Activated CD4-positive, alpha-beta T cell treated with anti-CD3 and anti-CD28 coated beads, Interleukin-2, amount 50 U/mL, for 24 hours (primary cell): ENCODE data around the gene DHPS.
"Not testable (repeated sequence)": the region's sequence is repeated elsewhere in the genome, so short reads cannot be mapped to it uniquely, and the experiment has no call there.

Experiments used
- DNase-seq, 2 donors: peaks; one replicate each; pipeline ENCODE4 v3.0.0-alpha.2; 2020; ENCODE audit warnings: low read depth in 1 of 2, low spot score in 1 of 2

DHPS gene

DNA sequence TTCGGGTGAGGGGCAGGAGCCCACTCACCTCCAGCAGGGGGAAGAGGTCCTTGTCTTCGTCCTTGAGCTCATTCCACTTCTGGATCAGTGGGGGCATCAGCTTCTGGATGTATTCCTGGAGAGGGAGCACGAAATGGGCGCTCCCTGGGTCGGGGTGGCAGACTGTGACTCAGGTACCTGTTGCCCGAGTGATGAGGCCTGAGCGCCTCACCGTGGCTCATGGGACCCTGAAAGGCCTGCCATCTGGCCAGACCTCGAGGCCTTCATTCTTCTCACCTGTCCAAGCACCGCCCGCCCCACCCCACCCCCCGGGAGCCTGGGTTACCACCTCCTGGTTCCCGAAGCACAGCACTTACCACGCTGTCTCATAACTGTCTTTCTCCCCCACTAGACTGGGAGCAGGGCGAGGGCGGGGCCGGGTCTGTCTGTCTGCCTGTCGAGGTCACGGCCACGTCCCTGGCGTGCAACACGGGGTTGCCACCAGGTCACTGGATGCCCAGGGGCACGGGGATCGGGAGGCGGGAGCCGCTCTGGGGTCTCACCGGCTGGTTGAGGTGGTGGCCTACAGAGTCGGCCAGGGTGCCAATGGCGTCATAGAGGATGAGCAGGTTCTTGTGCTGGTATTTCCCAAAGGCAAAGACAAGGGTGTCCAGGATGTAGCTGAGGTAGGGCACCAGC lies 24.1 kb upstream of the DHPS start:
- no peak for DNase-seq

DNA sequence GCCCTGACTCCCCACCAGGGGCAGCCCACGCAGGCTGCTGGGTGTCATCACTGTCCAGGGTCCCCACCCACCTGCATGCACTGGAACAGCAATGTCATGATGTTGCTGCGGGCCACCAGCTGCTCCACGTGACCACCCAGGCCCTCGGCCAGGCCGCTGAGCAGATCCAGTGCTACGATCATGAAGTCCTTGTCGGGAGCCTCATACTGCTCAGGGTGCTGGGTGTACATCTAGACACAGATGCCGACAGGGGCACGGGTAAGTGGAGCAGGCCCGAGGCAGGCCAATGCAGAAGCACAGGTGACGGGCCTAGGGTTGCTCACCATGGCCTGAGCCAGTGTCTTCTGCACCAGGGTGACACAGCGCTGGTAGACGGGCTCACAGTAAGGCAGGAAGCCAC lies 23.5 kb upstream of the DHPS start:
- no peak for DNase-seq

DNA sequence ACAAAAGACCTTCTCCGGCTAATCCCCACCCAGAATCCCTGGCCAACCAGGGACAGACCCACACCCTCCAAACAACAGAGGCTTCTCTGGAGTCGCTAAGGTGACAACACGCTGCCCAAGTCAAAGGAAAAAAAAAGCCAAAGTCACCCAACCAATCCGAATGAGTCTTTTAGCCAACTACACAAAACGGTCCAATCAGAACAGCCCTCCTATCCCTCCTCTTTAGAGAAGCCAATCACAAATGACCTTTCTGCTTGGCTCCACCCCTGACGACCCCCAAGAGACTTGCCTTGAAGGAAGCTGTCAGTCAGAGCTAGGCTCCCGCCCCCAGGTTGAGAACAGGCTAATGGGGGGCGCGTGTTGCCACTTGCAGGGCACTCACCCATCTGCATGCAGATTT lies 21.4 kb upstream of the DHPS start:
- DNase-seq = no peak

DNA sequence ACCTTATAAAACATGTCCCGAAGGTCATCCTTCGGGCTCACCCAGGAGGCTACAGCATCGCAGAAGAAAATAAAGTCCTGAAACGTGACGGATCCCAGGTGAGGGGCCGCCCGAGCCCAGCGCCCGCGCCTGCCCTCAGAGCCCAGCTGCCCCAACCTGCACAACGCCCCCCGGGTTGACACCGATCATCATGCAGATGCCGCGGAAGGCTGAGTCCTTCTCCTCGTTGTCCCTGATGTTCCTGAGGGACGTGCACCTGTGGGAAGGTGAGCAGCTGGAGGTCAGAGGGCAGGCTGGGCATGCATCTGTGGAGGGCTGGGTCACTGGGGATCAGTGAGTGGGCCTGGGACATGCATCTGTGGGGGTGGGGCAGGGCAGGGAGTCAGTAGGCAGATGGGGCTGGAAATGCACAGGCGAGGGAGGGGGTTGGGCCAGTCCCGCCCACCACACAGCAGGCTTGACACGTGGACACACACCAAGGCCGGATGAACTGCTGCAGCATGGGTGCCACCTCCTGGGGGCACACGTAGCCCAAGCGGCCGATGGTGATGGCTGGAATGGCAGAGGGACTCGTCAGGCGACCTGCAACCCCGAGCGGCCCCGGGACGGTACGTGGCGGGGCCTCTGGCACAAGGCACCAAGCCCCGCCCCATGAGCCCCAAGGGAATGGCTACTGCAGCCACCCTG lies 20.1 kb upstream of the DHPS start:
- DNase-seq = no peak

DNA sequence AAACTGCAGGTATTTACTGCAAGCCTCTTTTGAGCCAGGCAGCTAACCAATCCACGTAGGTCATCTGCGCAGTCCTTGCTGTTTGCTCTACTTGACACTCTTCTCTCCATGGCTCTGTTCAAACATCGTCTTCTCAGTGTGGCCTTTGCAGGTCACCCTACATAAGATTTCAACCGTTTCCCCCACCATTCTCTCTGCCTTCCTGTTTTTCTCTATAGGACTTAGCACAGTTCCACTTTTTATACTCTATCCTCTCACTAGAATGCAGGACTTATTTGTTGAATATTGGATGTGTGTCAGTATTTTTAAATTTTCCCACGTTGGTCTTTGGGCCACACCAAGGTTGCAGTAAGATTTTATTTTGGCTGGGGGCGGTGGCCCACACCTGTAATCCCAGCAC lies 16.5 kb upstream of the DHPS start:
- DNase-seq = no peak

DNA sequence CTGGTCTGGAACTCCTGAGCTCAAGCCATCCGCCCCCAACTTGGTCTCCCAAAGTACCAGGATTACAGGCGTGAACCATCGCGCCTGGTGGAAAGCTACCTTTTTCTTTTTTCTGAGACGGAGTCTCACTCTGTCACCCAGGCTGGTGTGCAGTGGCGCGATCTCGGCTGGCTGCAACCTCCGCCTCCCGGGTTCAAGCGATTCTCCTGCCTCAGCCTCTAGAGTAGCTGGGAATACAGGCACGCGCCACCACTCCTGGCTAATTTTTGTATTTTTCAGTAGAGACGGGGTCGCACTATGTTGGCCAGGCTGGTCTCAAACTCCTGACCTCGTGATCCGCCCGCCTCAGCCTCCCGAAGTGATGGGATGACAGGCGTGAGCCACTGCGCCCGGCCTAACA lies 15.7 kb upstream of the DHPS start:
- DNase-seq = not testable (repeated sequence)

GRCh38 chr19:12696366-12697335 lies 15.0 kb upstream of the DHPS start, which contains the start of gene FBXW9:
FBXW9 (minus strand) TSS chr19:12696631; CDS start chr19:12696581, 50 bp downstream.
- peak; percentile 97 to 98 for DNase-seq

DNA sequence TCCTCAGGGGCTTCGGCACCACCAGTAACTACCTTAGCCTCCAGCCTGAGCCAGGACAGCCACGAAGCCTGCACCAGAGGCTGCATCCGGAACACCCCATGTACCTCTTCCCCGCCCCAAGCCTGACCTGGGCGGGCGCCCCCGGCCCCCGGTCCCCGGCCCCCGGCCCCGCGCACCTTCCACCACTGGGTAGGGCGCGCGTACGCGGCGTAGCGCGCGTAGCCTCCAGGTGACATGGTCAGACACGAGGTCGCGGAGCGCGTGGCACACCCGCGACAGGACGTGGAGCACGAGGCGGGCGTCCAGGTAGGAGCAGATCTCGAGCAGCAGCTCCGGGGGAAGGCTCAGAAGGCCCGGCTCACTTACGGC lies 14.3 kb upstream of the DHPS start:
- DNase-seq = no peak

GRCh38 chr19:12695514-12695913 lies 13.8 kb upstream of the DHPS start:
- no peak for DNase-seq

- DNase-seq = no peak
Observed at GRCh38 chr19:12695096-12695495, 13.4 kb upstream of the DHPS start.

GRCh38 chr19:12694641-12695040 lies 13.0 kb upstream of the DHPS start:
- DNase-seq = no peak

- DNase-seq = no peak
Observed at GRCh38 chr19:12692960-12693359, 11.3 kb upstream of the DHPS start.

- no peak for DNase-seq
Observed at GRCh38 chr19:12689581-12690216, 8.0 kb upstream of the DHPS start.

DNA sequence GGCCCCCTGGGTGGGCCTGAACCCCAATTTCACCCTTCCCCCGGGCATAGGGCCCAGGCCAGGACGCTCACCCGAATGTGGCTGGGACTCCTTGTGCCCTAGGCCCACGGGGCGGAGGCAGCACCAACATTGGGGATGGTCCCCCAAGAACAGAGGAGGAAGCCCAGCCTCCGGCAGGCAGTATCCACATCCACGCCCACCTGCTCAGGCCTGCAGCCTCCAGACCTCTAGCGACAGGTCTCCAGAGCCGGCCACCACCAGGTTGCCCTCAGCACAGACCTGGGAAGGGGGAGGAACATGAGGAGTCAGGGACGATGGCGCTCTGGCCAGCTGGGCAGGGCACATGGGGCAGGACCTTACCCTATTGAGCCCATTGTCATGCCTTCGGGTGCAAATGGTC lies 7.3 kb upstream of the DHPS start:
- no peak for DNase-seq

- DNase-seq = no peak
Observed at GRCh38 chr19:12687496-12688196, 6.0 kb upstream of the DHPS start, which contains the start of gene GNG14. GNG14 (plus strand) TSS chr19:12687998; CDS start chr19:12688049, 51 bp downstream.

DNA sequence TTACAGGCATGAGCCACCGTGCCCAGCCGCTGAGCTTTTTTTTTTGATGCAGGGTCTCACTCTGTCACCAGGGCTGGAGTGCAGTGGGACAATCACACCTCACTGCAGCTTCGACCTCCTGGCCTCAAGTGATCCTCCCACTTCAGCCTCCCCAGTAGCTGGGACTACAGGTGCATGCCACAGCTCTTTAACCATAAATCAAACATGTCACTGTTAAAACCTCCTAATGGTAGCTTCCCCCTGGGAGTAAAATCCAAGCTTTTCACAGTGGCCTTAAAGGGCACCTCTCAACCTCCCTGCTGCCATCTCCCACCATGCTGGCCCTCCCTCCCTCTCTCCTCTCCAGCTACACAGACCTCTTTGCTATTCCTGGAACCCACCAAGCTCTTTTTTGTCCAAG lies 4.2 kb upstream of the DHPS start:
- no peak for DNase-seq

GRCh38 chr19:12680034-12680433 lies 1.6 kb downstream of the DHPS start:
- no peak for DNase-seq

- not testable (repeated sequence) for DNase-seq
Observed at GRCh38 chr19:12678039-12678438, 3.6 kb downstream of the DHPS start.

DNA sequence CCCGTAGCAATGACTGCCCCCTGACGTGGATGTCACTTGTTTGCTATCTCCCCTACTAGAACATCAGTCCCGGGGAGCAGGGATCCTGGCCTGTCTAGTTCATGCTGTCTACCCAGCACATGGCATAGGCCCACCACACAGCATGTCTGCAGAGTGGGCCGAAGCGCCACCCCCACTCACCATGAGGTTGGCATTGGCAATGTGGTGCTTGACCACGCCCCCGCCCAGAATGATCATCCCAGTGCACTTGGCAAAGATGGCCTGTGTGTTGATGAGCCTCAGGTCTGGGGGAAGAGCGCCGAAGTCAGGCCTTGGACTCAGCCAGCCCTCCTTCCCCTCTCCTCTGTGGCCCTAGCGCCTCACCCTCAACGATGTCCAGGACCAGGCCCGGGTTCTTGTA lies 4.8 kb downstream of the DHPS start:
- DNase-seq = no peak

GRCh38 chr19:12676384-12676792 lies 5.3 kb downstream of the DHPS start:
- peak; percentile 73 to 86 for DNase-seq

DNA sequence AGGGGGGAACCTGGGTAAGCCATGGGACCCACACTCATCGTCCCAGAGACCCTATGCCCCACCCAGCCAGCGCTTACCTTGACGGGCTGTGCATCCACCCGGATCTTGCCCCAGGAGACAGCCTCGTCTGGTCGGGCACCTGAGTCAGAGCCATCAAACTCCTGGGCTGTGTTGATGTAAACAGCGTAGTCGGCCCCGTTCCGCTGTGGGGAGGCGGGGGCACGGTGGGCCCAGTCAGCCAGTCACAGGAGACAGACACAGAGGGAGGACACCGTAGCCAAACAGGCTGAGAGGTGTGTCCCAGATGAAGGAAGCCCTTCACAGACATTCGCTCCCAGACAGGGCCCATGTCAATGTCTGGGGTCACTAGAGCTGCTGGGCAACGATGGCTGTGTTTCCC lies 5.7 kb downstream of the DHPS start:
- DNase-seq = no peak
